ENCODE results near the gene MPHOSPH10.

The MPHOSPH10 gene

DNA sequence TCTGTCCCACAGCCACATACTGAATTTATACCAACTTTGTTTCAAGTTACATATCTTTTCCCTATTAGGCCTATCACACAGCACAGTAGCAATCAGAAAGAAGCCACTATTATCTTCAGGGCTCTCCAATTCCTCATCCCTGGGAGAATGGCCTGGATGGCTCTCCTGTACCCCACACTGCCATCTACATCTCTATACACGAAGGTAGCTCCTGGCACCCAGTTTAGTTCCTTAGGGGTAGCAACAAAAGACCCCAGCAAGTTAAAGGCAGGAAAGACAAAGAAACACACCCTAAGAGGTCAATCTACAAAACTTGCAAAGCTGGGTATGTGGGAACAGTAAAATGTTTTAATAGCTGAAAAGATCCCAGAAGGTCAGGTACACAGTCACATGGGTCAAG, 56.5 kb downstream of the MPHOSPH10 start:
- Histone ChIP-seq H2BK5ac (ENCODE audit: low read depth, low read length, poor library complexity) (no peak overlapping the region), H3K18ac (ENCODE audit: low read length) (no peak overlapping the region)
- WGBS (ENCODE audit: extremely low coverage, insufficient coverage, insufficient read length), result no CpG with 5 or more reads among the region's 1 CpG

GRCh38 chr2:71187589-71187988, 57.2 kb downstream of the MPHOSPH10 start:
- no peak for DNase-seq
- Histone ChIP-seq H3K9me3 (ENCODE audit: insufficient read depth, low read depth, low read length) (no peaks in the 10 kb centered on the region), H3K18ac (ENCODE audit: low read length) (no peak overlapping the region), H3K36me3 (ENCODE audit: control insufficient read depth in 1 of 2, insufficient read depth in 2 of 2, low read length in 2 of 2) (no peaks in the 10 kb centered on the region), H3K4me3 (ENCODE audit: low read depth, low read length) (no peak overlapping the region), H3K4me1 (ENCODE audit: control insufficient read depth in 1 of 2, insufficient read depth in 2 of 2, low read length in 2 of 2) (no peaks in the 10 kb centered on the region), H3K27ac (ENCODE audit: low read depth, low read length) (no peak overlapping the region), H2BK12ac (ENCODE audit: low read length) (no peak overlapping the region), H3K27me3 (ENCODE audit: insufficient read depth, low read length) (no peaks in the 10 kb centered on the region), H2BK5ac (ENCODE audit: low read depth, low read length, poor library complexity) (no peak overlapping the region), H2BK120ac (ENCODE audit: insufficient read depth, low read length, poor library complexity) (no peak overlapping the region), H4K8ac (ENCODE audit: low read depth, low read length) (no peak overlapping the region), H3K9ac (ENCODE audit: low read length) (no peak overlapping the region), H3K4ac (ENCODE audit: low read depth, low read length) (no peak overlapping the region), H4K91ac (ENCODE audit: low read depth, low read length) (no peak overlapping the region), H3K79me2 (ENCODE audit: control insufficient read depth, insufficient read depth, low read length, poor library complexity) (no peaks in the 10 kb centered on the region), H4K12ac (ENCODE audit: low read depth, low read length) (no peak overlapping the region), H3K79me1 (ENCODE audit: low read length) (no peaks in the 10 kb centered on the region), H3K14ac (ENCODE audit: low read length) (no peak overlapping the region), H3K23ac (ENCODE audit: low read length) (no peak overlapping the region), H2AK5ac (ENCODE audit: low read length) (no peak overlapping the region), H2AFZ (ENCODE audit: insufficient read depth, low read length, poor library complexity) (no peak overlapping the region), H3K4me2 (ENCODE audit: low read length) (no peak overlapping the region)
- no CpG with 5 or more reads among the region's 2 CpGs for WGBS (ENCODE audit: extremely low coverage, insufficient coverage, insufficient read length)

More for the DNA sequence above, 56.5 kb downstream of the MPHOSPH10 start:
- Histone ChIP-seq H3K27ac (ENCODE audit: low read depth, low read length) (no peak overlapping the region), H3K79me1 (ENCODE audit: low read length) (no peaks in the 10 kb centered on the region), H3K4ac (ENCODE audit: low read depth, low read length) (no peak overlapping the region), H2BK12ac (ENCODE audit: low read length) (no peak overlapping the region), H4K91ac (ENCODE audit: low read depth, low read length) (no peak overlapping the region), H3K79me2 (ENCODE audit: control insufficient read depth, insufficient read depth, low read length, poor library complexity) (no peaks in the 10 kb centered on the region), H3K27me3 (ENCODE audit: insufficient read depth, low read length) (no peaks in the 10 kb centered on the region), H3K36me3 (ENCODE audit: control insufficient read depth in 1 of 2, insufficient read depth in 2 of 2, low read length in 2 of 2) (no peaks in the 10 kb centered on the region), H4K12ac (ENCODE audit: low read depth, low read length) (no peak overlapping the region), H2AK5ac (ENCODE audit: low read length) (no peak overlapping the region), H2AFZ (ENCODE audit: insufficient read depth, low read length, poor library complexity) (no peak overlapping the region), H4K8ac (ENCODE audit: low read depth, low read length) (no peak overlapping the region), H2BK120ac (ENCODE audit: insufficient read depth, low read length, poor library complexity) (no peak overlapping the region), H3K4me1 (ENCODE audit: control insufficient read depth in 1 of 2, insufficient read depth in 2 of 2, low read length in 2 of 2) (peaks cover 0 to under 1% of the 10 kb centered on the region in 2 experiments), H3K4me2 (ENCODE audit: low read length) (no peak overlapping the region), H3K9ac (ENCODE audit: low read length) (no peak overlapping the region), H3K4me3 (ENCODE audit: low read depth, low read length) (no peak overlapping the region), H3K14ac (ENCODE audit: low read length) (no peak overlapping the region), H3K23ac (ENCODE audit: low read length) (no peak overlapping the region), H3K9me3 (ENCODE audit: insufficient read depth, low read depth, low read length) (no peaks in the 10 kb centered on the region)
- DNase-seq, result no peak

GRCh38 chr2:71190656-71191569, 60.5 kb downstream of the MPHOSPH10 start:
- Histone ChIP-seq H3K9me3 (ENCODE audit: insufficient read depth, low read depth, low read length) (no peaks in the 10 kb centered on the region), H2AFZ (ENCODE audit: insufficient read depth, low read length, poor library complexity) (no peak overlapping the region), H2AK5ac (ENCODE audit: low read length) (no peak overlapping the region), H3K4me2 (ENCODE audit: low read length) (no peak overlapping the region), H3K27ac (ENCODE audit: low read depth, low read length) (no peak overlapping the region), H4K91ac (ENCODE audit: low read depth, low read length) (no peak overlapping the region), H3K9ac (ENCODE audit: low read length) (no peak overlapping the region), H2BK5ac (ENCODE audit: low read depth, low read length, poor library complexity) (no peak overlapping the region), H3K79me1 (ENCODE audit: low read length) (no peaks in the 10 kb centered on the region), H3K14ac (ENCODE audit: low read length) (no peak overlapping the region), H3K4me1 (ENCODE audit: control insufficient read depth in 1 of 2, insufficient read depth in 2 of 2, low read length in 2 of 2) (no peaks in the 10 kb centered on the region), H3K23ac (ENCODE audit: low read length) (no peak overlapping the region), H4K12ac (ENCODE audit: low read depth, low read length) (no peak overlapping the region), H3K4me3 (ENCODE audit: low read depth, low read length) (no peak overlapping the region), H3K18ac (ENCODE audit: low read length) (no peak overlapping the region), H2BK120ac (ENCODE audit: insufficient read depth, low read length, poor library complexity) (no peak overlapping the region), H2BK12ac (ENCODE audit: low read length) (no peak overlapping the region), H3K4ac (ENCODE audit: low read depth, low read length) (no peak overlapping the region), H3K36me3 (ENCODE audit: control insufficient read depth in 1 of 2, insufficient read depth in 2 of 2, low read length in 2 of 2) (no peaks in the 10 kb centered on the region), H3K27me3 (ENCODE audit: insufficient read depth, low read length) (no peaks in the 10 kb centered on the region), H4K8ac (ENCODE audit: low read depth, low read length) (no peak overlapping the region), H3K79me2 (ENCODE audit: control insufficient read depth, insufficient read depth, low read length, poor library complexity) (no peaks in the 10 kb centered on the region)
- peak in 1 of 2 donors; percentile 38 for DNase-seq
- no CpG with 5 or more reads among the region's 3 CpGs for WGBS (ENCODE audit: extremely low coverage, insufficient coverage, insufficient read length)

DNA sequence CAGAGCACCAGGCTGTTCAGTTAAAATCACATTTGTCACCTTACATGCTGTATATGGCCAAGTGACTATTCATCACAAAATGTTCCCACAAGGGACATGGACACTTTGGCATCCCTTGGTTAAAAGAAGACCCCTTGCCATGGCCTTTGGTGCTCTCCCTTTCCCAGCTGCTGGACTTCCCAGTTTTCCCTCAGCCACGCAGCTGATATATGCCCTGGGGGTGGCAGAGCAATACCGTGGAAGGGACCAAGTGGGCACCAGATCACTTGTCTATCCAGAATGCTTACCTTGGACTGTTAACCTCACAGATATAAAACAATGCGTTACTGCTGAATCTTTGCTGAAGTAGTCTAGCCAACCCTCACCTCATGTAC, 61.1 kb downstream of the MPHOSPH10 start:
- Histone ChIP-seq H4K12ac (ENCODE audit: low read depth, low read length) (no peak overlapping the region), H2BK12ac (ENCODE audit: low read length) (no peak overlapping the region), H3K79me1 (ENCODE audit: low read length) (no peaks in the 10 kb centered on the region), H2BK5ac (ENCODE audit: low read depth, low read length, poor library complexity) (no peak overlapping the region), H3K4me2 (ENCODE audit: low read length) (no peak overlapping the region), H3K4me1 (ENCODE audit: control insufficient read depth in 1 of 2, insufficient read depth in 2 of 2, low read length in 2 of 2) (no peaks in the 10 kb centered on the region), H2BK120ac (ENCODE audit: insufficient read depth, low read length, poor library complexity) (no peak overlapping the region), H3K79me2 (ENCODE audit: control insufficient read depth, insufficient read depth, low read length, poor library complexity) (no peaks in the 10 kb centered on the region), H3K27ac (ENCODE audit: low read depth, low read length) (no peak overlapping the region), H3K4me3 (ENCODE audit: low read depth, low read length) (no peak overlapping the region), H3K9me3 (ENCODE audit: insufficient read depth, low read depth, low read length) (no peaks in the 10 kb centered on the region), H2AFZ (ENCODE audit: insufficient read depth, low read length, poor library complexity) (no peak overlapping the region), H3K36me3 (ENCODE audit: control insufficient read depth in 1 of 2, insufficient read depth in 2 of 2, low read length in 2 of 2) (no peaks in the 10 kb centered on the region), H4K8ac (ENCODE audit: low read depth, low read length) (no peak overlapping the region), H3K14ac (ENCODE audit: low read length) (no peak overlapping the region), H3K9ac (ENCODE audit: low read length) (no peak overlapping the region), H3K23ac (ENCODE audit: low read length) (no peak overlapping the region), H3K4ac (ENCODE audit: low read depth, low read length) (no peak overlapping the region), H4K91ac (ENCODE audit: low read depth, low read length) (no peak overlapping the region), H2AK5ac (ENCODE audit: low read length) (no peak overlapping the region), H3K27me3 (ENCODE audit: insufficient read depth, low read length) (no peaks in the 10 kb centered on the region), H3K18ac (ENCODE audit: low read length) (no peak overlapping the region)
- WGBS (ENCODE audit: extremely low coverage, insufficient coverage, insufficient read length), result no CpG with 5 or more reads among the region's 3 CpGs
- DNase-seq, result no peak
